ENCODE results near the gene ZSCAN1.
A peak's percentile ranks its signal among the peaks of the same experiment; 100 is the strongest.

Gene ZSCAN1

DNA sequence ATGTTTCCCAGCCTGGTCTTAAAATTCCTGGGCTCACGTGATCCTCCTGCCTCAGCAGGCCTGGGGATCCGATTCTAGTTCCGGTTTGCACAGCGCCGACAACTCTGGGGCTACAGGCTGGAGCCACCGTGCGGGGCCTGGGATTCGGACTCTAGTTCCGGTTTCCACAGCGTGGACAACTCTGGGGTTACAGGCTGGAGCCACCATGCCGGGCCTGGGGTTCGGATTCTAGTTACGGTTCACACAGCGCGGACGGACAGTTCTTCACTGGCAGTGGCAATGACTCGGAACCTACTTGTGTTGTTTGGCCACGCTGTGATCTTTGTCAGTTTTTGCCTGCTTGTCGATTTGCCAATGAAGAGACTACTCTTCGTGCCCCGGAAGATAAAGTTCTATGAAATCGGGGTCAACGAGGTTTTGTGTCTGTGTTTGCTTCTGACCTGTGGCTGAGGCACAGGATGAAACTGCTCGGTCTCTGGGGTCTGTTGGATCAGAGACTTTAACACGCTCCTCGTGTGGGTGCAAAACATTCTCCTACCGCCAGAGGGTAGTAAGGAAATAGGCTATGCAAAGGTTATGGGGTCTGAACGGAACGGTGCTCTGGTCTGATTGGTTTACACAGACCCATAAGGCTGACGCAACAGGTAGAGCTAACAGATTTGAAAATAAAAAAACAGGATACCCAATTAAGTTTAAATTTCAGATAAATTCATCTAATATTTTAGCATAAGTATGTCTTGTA, 12.1 kb upstream of the ZSCAN1 start:
- H3K4me3 ChIP-seq (ENCODE audit: low read depth, low read length): no peak overlapping the region
- peak; percentile 55 for DNase-seq (ENCODE audit: low read depth)
- TF ChIP-seq, protein P1, sequence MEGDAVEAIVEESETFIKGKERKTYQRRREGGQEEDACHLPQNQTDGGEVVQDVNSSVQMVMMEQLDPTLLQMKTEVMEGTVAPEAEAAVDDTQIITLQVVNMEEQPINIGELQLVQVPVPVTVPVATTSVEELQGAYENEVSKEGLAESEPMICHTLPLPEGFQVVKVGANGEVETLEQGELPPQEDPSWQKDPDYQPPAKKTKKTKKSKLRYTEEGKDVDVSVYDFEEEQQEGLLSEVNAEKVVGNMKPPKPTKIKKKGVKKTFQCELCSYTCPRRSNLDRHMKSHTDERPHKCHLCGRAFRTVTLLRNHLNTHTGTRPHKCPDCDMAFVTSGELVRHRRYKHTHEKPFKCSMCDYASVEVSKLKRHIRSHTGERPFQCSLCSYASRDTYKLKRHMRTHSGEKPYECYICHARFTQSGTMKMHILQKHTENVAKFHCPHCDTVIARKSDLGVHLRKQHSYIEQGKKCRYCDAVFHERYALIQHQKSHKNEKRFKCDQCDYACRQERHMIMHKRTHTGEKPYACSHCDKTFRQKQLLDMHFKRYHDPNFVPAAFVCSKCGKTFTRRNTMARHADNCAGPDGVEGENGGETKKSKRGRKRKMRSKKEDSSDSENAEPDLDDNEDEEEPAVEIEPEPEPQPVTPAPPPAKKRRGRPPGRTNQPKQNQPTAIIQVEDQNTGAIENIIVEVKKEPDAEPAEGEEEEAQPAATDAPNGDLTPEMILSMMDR (conservative IDR thresholded peaks at IDR 0.05; ENCODE audit: low read depth, low read length): peak; percentile 54

DNA sequence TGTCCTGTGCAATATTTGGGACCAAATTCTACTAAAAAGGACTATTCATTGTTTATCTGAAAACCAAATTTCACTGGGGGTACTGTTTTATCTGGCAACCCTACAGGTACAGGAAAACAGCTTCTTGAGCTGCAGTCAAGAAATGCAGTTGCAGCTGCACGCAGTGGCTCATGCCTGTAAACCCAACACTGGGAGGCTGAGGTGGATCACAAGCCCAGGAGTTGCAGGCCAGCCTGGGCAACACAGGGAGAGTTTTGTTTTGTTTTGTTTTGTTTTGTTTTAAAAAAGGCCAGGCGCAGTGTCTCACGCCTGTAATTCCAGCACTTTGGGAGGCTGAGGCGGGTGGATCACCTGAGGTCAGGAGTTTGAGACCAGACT, 11.6 kb upstream of the ZSCAN1 start:
- TF ChIP-seq, protein P1 (conservative IDR thresholded peaks at IDR 0.05; ENCODE audit: low read depth, low read length): no peak
- no peak overlapping the region for H3K4me3 ChIP-seq (ENCODE audit: low read depth, low read length)
- DNase-seq (ENCODE audit: low read depth): no peak

DNA sequence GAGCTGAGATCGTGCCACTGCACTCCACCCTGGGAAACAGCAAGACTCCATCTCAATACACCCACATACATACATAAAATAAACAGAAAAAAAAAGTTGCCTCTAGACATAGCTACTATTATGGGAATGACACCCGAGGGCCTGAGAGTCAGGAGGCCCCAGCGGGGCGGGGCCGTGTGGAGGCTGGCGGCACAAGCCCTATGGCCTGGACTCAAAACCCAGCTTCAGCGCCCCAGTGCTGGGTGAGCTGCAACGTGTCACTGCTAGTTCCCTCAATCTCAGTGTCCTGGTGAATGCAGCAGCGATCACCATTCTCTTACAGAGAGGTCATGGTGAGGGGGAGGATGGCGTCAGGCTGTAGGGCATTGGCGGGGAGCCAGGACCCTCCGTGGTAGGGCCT, 9.2 kb upstream of the ZSCAN1 start:
- no peak overlapping the region for H3K4me3 ChIP-seq (ENCODE audit: low read depth, low read length)
- TF ChIP-seq, protein P1 (conservative IDR thresholded peaks at IDR 0.05; ENCODE audit: low read depth, low read length): no peak
- DNase-seq (ENCODE audit: low read depth): no peak

DNA sequence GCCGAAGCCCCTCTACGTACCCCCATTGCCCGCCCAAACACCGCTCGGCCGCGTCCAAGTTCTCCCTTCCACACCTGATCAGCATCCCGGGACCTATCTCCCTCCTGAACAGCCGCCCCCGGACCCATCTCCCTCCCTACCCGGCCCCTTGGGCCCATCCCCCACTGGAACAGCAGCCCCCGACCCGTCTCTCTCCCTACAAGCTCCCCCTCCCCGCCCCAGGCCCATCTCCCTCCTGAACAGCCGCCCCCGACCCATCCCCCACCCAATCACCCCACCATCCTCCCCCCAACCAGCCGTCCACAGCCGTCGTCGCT, 610 bp downstream of the ZSCAN1 start:
- TF ChIP-seq, protein P1 (conservative IDR thresholded peaks at IDR 0.05; ENCODE audit: low read depth, low read length): no peak
- peak overlapping the region; percentile 11 for H3K4me3 ChIP-seq (ENCODE audit: low read depth, low read length)
- no peak for DNase-seq (ENCODE audit: low read depth)

- TF ChIP-seq, protein P1 (conservative IDR thresholded peaks at IDR 0.05; ENCODE audit: low read depth, low read length): no peak
- H3K4me3 ChIP-seq (ENCODE audit: low read depth, low read length): no peak overlapping the region
- DNase-seq (ENCODE audit: low read depth): no peak
These were observed 2.0 kb downstream of the ZSCAN1 start for GRCh38 chr19:58035863-58036262.

GRCh38 chr19:58037927-58038687, 4.3 kb downstream of the ZSCAN1 start:
- H3K4me3 ChIP-seq (ENCODE audit: low read depth, low read length): no peak overlapping the region
- DNase-seq (ENCODE audit: low read depth): no peak
- TF ChIP-seq, protein P1 (conservative IDR thresholded peaks at IDR 0.05; ENCODE audit: low read depth, low read length): no peak

Data from choroid plexus epithelial cell (primary cell).